Muscle of leg (tissue), 11 donors: ENCODE data around the gene FXN. TPM values are rescaled to one million over a fixed set of nuclear protein-coding genes. Genes with fewer than 3 reads are reported as not detected.
A peak's percentile ranks its signal among the peaks of the same experiment; 100 is the strongest.

Experiments used
- DNase-seq: peaks from one replicate; pipeline ENCODE4 v3.0.0; 2013
- H3K27ac ChIP-seq: one replicate; pipeline ENCODE4 v1.5.1; 2013; ENCODE audit warnings: mild to moderate bottlenecking, low read length, control low read depth
- H3K27me3 ChIP-seq: one replicate; pipeline ENCODE4 v1.6.1; 2013; ENCODE audit warnings: low read length; ENCODE audit not compliant: control insufficient read depth, insufficient read depth
- H3K36me3 ChIP-seq: one replicate; pipeline ENCODE4 v1.6.1; 2013; ENCODE audit warnings: low read length; ENCODE audit not compliant: control insufficient read depth, insufficient read depth
- H3K4me1 ChIP-seq: one replicate; pipeline ENCODE4 v1.6.1; 2013; ENCODE audit warnings: low read length; ENCODE audit not compliant: control insufficient read depth, insufficient read depth
- H3K4me3 ChIP-seq: one replicate; pipeline ENCODE4 v1.5.1; 2013; ENCODE audit warnings: low read length, control low read depth
- H3K9me3 ChIP-seq: replicated peaks from 2 replicates; pipeline ENCODE4 v1.6.1; 2013; ENCODE audit warnings: low read depth, low read length; ENCODE audit not compliant: control insufficient read depth
- WGBS: methylation state at CpG from one replicate; pipeline ENCODE4 v1.1.5; 2013; ENCODE audit warnings: missing lambda C conversion rate; ENCODE audit not compliant: insufficient coverage; 5-methylcytosine and 5-hydroxymethylcytosine counted together
- polyA plus RNA-seq, 8 donors: library from polyadenylated mRNA; unstranded; fragments of 120-200 nt; gene quantifications; one replicate each; pipeline versions ENCODE4 v1.2.1 to v1.2.3, GENCODE V29; 2013; ENCODE audit warnings: inconsistent platforms in 1 of 8, low replicate concordance in 1 of 8; ENCODE audit not compliant: insufficient read length in 8 of 8, insufficient read depth in 1 of 8
- total RNA-seq: library from RNA; stranded (reverse); fragments of 120-200 nt; gene quantifications from one replicate; pipeline ENCODE4 v1.2.4, GENCODE V29; 2013

Gene FXN
- total and polyA plus RNA-seq, 9 donors = 5.1 to 14.4 (median 13.6) TPM

DNA sequence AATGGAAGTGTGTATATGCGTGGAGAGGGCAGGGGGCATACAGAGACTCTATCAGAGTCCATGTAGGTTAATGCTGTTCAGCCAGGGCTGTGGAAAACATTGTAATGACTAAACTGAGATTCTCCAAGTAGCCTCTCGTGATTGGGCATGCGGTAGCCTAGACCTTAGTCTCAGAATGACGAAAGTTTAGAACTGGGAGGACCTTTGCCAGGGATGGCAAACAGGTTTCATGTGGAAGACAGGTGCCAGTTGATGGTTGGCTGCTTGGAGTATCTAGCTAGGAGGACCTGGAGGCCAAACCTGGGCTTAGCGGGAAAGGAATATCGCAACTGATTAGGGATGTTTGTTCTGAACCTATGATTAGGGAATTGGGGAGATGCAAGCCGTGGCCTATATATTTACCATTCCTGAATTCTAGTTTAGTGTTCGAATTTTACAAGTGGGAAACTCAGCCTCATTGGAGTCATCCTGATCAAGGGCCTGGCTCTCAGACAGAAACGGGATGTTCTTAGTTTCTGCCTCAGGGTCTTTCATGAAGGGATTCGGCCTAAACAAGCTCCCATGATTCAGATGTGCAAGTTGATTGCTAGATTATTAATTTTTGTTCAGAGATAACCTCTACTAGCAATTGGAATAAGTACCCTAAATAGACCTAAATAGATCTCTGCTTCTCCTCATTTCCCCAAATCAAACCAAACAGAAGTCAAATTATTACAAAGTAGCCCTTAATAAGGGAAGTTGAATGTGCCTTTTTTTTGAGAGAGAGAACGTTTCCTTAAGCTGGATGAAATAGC, 111.7 kb downstream of the FXN start:
- H3K27ac ChIP-seq = no peak overlapping the region
- no peaks in the 10 kb centered on the region for H3K27me3 ChIP-seq
- 88% methylated on average over 5 of the region's 11 CpGs for WGBS
- no peak for DNase-seq
- no peaks in the 10 kb centered on the region for H3K9me3 ChIP-seq
- H3K4me3 ChIP-seq = no peak overlapping the region
- no peaks in the 10 kb centered on the region for H3K36me3 ChIP-seq
- H3K4me1 ChIP-seq = no peaks in the 10 kb centered on the region

DNA sequence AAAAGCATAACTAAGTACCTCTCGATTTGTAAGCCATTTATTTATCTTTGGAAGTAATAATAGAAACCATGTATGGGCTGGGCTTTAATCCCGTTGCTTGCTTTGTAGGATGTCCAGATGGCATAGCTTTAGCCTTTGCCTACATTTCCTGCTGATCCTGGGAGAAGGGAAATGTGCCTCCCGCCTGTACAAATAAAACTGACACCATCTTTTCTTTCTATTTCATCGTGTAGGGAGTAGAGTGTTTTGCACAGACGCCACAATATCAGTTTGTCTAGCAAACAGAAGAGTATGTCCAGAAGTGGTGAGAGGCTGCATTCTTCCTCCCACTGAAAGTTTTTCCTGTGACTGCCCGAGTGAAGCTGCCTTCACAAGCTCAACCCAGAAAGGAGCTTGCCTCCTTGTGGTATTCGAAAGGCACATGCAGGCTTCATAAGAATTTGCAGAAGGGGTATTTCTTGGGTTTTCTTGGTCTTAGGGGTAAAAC, 113.8 kb downstream of the FXN start:
- peaks cover 2% of the 10 kb centered on the region for H3K36me3 ChIP-seq
- no peak overlapping the region for H3K4me3 ChIP-seq
- H3K9me3 ChIP-seq = no peaks in the 10 kb centered on the region
- no CpG with 5 or more reads among the region's 7 CpGs for WGBS
- peak; percentile 38 for DNase-seq
- H3K4me1 ChIP-seq = no peaks in the 10 kb centered on the region
- H3K27ac ChIP-seq = no peak overlapping the region
- no peaks in the 10 kb centered on the region for H3K27me3 ChIP-seq

Other genes starting within 250 kb of the FXN start
- not detected for gene PRKACG, start 21.6 kb upstream of the FXN start, total RNA-seq
- under 1 TPM in 1 of 8 donors, not detected in 7; 0.07 TPM for gene PRKACG, start 21.6 kb upstream of the FXN start, polyA plus RNA-seq
- gene TJP2, start 138.5 kb downstream of the FXN start, total RNA-seq = 10.6 TPM
- gene TJP2, start 138.5 kb downstream of the FXN start, polyA plus RNA-seq = 10 to 100 TPM in 7 of 8 donors, 1 to 10 TPM in 1; 9.4 to 17.6 (median 13.4) TPM